Hepatocyte (in vitro differentiated cells): ENCODE results near the gene ZNF628. TPM values are rescaled to one million over a fixed set of nuclear protein-coding genes. Genes with fewer than 3 reads are reported as not detected.

ENCODE experiments used
- DNase-seq: peaks from one replicate; pipeline ENCODE4 v3.0.0-alpha.2; 2016; ENCODE audit warnings: low spot score
- H2AFZ ChIP-seq: fragments of 200-600 bp; sonication (generic); 2 replicates; pipeline ENCODE4 v1.6.0; 2016; ENCODE audit warnings: antibody characterized with exemption, mild to moderate bottlenecking
- H3K27ac ChIP-seq: fragments of 200-600 bp; sonication (generic); 2 replicates; pipeline ENCODE4 v1.5.1; 2016; ENCODE audit warnings: mild to moderate bottlenecking
- H3K27me3 ChIP-seq: fragments of 200-600 bp; sonication (generic); 2 replicates; pipeline ENCODE4 v1.6.1; 2016
- H3K36me3 ChIP-seq: fragments of 200-600 bp; sonication (generic); replicated peaks from 2 replicates; pipeline ENCODE4 v1.5.1; 2016; ENCODE audit warnings: low read depth; ENCODE audit not compliant: insufficient read depth
- H3K4me1 ChIP-seq: fragments of 200-600 bp; sonication (generic); 2 replicates; pipeline ENCODE4 v1.5.1; 2016; ENCODE audit warnings: mild to moderate bottlenecking, moderate library complexity; ENCODE audit not compliant: insufficient read depth
- H3K4me2 ChIP-seq: fragments of 200-600 bp; sonication (generic); 2 replicates; pipeline ENCODE4 v1.6.0; 2016
- H3K4me3 ChIP-seq: fragments of 200-600 bp; sonication (generic); 2 replicates; pipeline ENCODE4 v1.5.1; 2016; ENCODE audit warnings: mild to moderate bottlenecking
- H3K79me2 ChIP-seq: fragments of 200-600 bp; sonication (generic); 2 replicates; pipeline ENCODE4 v1.6.0; 2017; ENCODE audit warnings: mild to moderate bottlenecking
- H3K9me2 ChIP-seq: fragments of 200-600 bp; sonication (generic); replicated peaks from 2 replicates; pipeline ENCODE4 v1.6.0; 2017; ENCODE audit warnings: mild to moderate bottlenecking; ENCODE audit not compliant: insufficient read depth
- H3K9me3 ChIP-seq: fragments of 200-600 bp; sonication (generic); 2 replicates; pipeline ENCODE4 v1.5.1; 2016; ENCODE audit warnings: low read depth, mild to moderate bottlenecking
- H4K20me1 ChIP-seq: fragments of 200-600 bp; sonication (generic); 2 replicates; pipeline ENCODE4 v1.6.0; 2016; ENCODE audit warnings: mild to moderate bottlenecking; ENCODE audit not compliant: insufficient read depth, poor library complexity, severe bottlenecking
- CTCF ChIP-seq: fragments of 200-600 bp; sonication (generic); IDR thresholded peaks from 2 replicates; pipeline ENCODE4 v1.5.1; 2016; ENCODE audit warnings: antibody characterized with exemption, mild to moderate bottlenecking; ENCODE audit not compliant: poor library complexity
- EZH2 ChIP-seq: fragments of 200-600 bp; sonication (generic); IDR thresholded peaks from 2 replicates; pipeline ENCODE4 v1.6.1; 2016; ENCODE audit warnings: antibody characterized with exemption, mild to moderate bottlenecking, borderline replicate concordance
- EZH2phosphoT487 ChIP-seq: fragments of 200-600 bp; sonication (generic); IDR thresholded peaks from one replicate; pipeline ENCODE4 v1.6.1; 2018; ENCODE audit warnings: antibody characterized with exemption, mild to moderate bottlenecking, low read depth, moderate library complexity; ENCODE audit not compliant: unreplicated experiment, severe bottlenecking
- WGBS: methylation state at CpG from one replicate; pipeline ENCODE4 v1.1.6; 2016; ENCODE audit warnings: low lambda C conversion rate; ENCODE audit errors: missing lambda C conversion rate; 5-methylcytosine and 5-hydroxymethylcytosine counted together
- polyA plus RNA-seq: library from polyadenylated mRNA; unstranded; fragments of >200 nt; fragmentation: Nextera tagmentation; extraction: Ambion mirVana; gene quantifications from 2 replicates; pipeline ENCODE4 v1.2.1, GENCODE V29; 2016
- total RNA-seq: library from RNA; depleted of rRNA; stranded (reverse); fragments of >200 nt; gene quantifications from 2 replicates; pipeline ENCODE4 v1.2.3, GENCODE V29; 2014

ZNF628 gene
- total and polyA plus RNA-seq, 2 experiments from 2014 or later = 1.2 to 4.7 TPM

- no peaks in the 10 kb centered on the region for H3K36me3 ChIP-seq
- no peak overlapping the region for H3K4me3 ChIP-seq
- H3K9me3 ChIP-seq = no peaks in the 10 kb centered on the region
- no peak overlapping the region for H3K27ac ChIP-seq
- no peaks in the 10 kb centered on the region for H3K79me2 ChIP-seq
- H3K4me1 ChIP-seq = no peaks in the 10 kb centered on the region
- peak overlapping the region; percentile 58 for H3K4me2 ChIP-seq
- 3% methylated on average over 16 of the region's 17 CpGs for WGBS
- no peak for TF ChIP-seq EZH2
- no peak for TF ChIP-seq CTCF
- TF ChIP-seq EZH2phosphoT487 = no peak
- H4K20me1 ChIP-seq = no peaks in the 10 kb centered on the region
- peak; percentile 83 for DNase-seq
- no peaks in the 10 kb centered on the region for H3K9me2 ChIP-seq
- peaks cover 32% of the 10 kb centered on the region for H3K27me3 ChIP-seq
- no peak overlapping the region for H2AFZ ChIP-seq
Measured at GRCh38 chr19:55437410-55437809, 39.0 kb upstream of the ZNF628 start.

GRCh38 chr19:55439052-55439451 is 37.4 kb upstream of the ZNF628 start:
- no peak overlapping the region for H3K4me2 ChIP-seq
- no peaks in the 10 kb centered on the region for H3K36me3 ChIP-seq
- no peak for TF ChIP-seq EZH2
- TF ChIP-seq EZH2phosphoT487 = no peak
- no peak for TF ChIP-seq CTCF
- no peak overlapping the region for H3K27ac ChIP-seq
- no peaks in the 10 kb centered on the region for H4K20me1 ChIP-seq
- no peaks in the 10 kb centered on the region for H3K4me1 ChIP-seq
- peaks cover 43% of the 10 kb centered on the region for H3K27me3 ChIP-seq
- H3K9me2 ChIP-seq = no peaks in the 10 kb centered on the region
- H2AFZ ChIP-seq = no peak overlapping the region
- H3K9me3 ChIP-seq = no peaks in the 10 kb centered on the region
- 74% methylated on average over 5 of the region's 5 CpGs for WGBS
- H3K4me3 ChIP-seq = no peak overlapping the region
- DNase-seq = no peak
- H3K79me2 ChIP-seq = no peaks in the 10 kb centered on the region

GRCh38 chr19:55440411-55441105 is 35.9 kb upstream of the ZNF628 start:
- H3K36me3 ChIP-seq = no peaks in the 10 kb centered on the region
- H3K9me2 ChIP-seq = no peaks in the 10 kb centered on the region
- no peak overlapping the region for H2AFZ ChIP-seq
- H3K27ac ChIP-seq = no peak overlapping the region
- no peaks in the 10 kb centered on the region for H3K4me1 ChIP-seq
- TF ChIP-seq CTCF (no peak), EZH2 (no peak), EZH2phosphoT487 (no peak)
- DNase-seq = no peak
- WGBS = 19% methylated on average over 29 of the region's 39 CpGs
- no peaks in the 10 kb centered on the region for H3K9me3 ChIP-seq
- no peaks in the 10 kb centered on the region for H4K20me1 ChIP-seq
- H3K4me3 ChIP-seq = no peak overlapping the region
- H3K4me2 ChIP-seq = no peak overlapping the region
- H3K27me3 ChIP-seq = peaks cover 58% of the 10 kb centered on the region
- no peaks in the 10 kb centered on the region for H3K79me2 ChIP-seq

- TF ChIP-seq EZH2 = no peak
- TF ChIP-seq EZH2phosphoT487 = peak; percentile 81
- DNase-seq = no peak
- H3K27me3 ChIP-seq = peaks cover 61% of the 10 kb centered on the region
- no peaks in the 10 kb centered on the region for H3K79me2 ChIP-seq
- no peak overlapping the region for H3K4me3 ChIP-seq
- no peaks in the 10 kb centered on the region for H4K20me1 ChIP-seq
- H3K36me3 ChIP-seq = no peaks in the 10 kb centered on the region
- no peak overlapping the region for H3K4me2 ChIP-seq
- H3K9me3 ChIP-seq = no peaks in the 10 kb centered on the region
- 14% methylated on average over 20 of the region's 21 CpGs for WGBS
- no peaks in the 10 kb centered on the region for H3K4me1 ChIP-seq
- no peaks in the 10 kb centered on the region for H3K9me2 ChIP-seq
- no peak overlapping the region for H2AFZ ChIP-seq
- H3K27ac ChIP-seq = no peak overlapping the region
Measured at GRCh38 chr19:55441319-55441691, 35.1 kb upstream of the ZNF628 start.
